HepG2 (cell line): ENCODE results near the gene ARHGEF38. TPM values are rescaled to one million over a fixed set of nuclear protein-coding genes. Genes with fewer than 3 reads are reported as not detected.

Experiments used
- ATAC-seq: fragments of 200-7000 bp; cut with Tn5 transposase; 3 replicates; pipeline ENCODE4 v1.9.1; 2020; ENCODE audit warnings: mild to moderate bottlenecking, moderate library complexity
- BruUV-seq: library from RNA; stranded (reverse); fragments of 400-500 nt; replicated peaks from 2 replicates; lab custom pipeline; 2021; lab: Mats Ljungman, UMichigan
- CTCF ChIA-PET: fragments of 300-600 bp; formaldehyde crosslinking; extraction: SDS; loops from one replicate; lab custom pipeline; 2021; ENCODE audit warnings: low total read pairs, inconsistent platforms, low intra/inter-chr PET ratio; lab: Yijun Ruan, JAX
- POLR2A ChIA-PET: fragments of 350-600 bp; sonication (Branson Sonifier 250); formaldehyde crosslinking; loops from one replicate; lab custom pipeline; 2020; ENCODE audit warnings: antibody characterized with exemption, inconsistent platforms; lab: Yijun Ruan, JAX
- DNase-seq: peaks from one replicate; pipeline ENCODE4 v3.0.0-alpha.2; 2015; ENCODE audit warnings: low spot score
- FAIRE-seq: peaks from 3 replicates; lab custom pipeline; 2011; peaks lifted over from hg19 to GRCh38; lab: Jason Lieb, UNC
- H2AFZ ChIP-seq: one replicate; pipeline ENCODE4 v1.6.1; 2011; ENCODE audit warnings: low read length, inconsistent platforms
- H3K27ac ChIP-seq: fragments of 300-600 bp; 3 replicates; pipeline ENCODE4 v1.8.0; 2011; ENCODE audit warnings: mixed run types, mild to moderate bottlenecking, mixed read lengths, low read length, inconsistent platforms; ENCODE audit not compliant: insufficient read depth; ENCODE audit errors: extremely low read length
- H3K27me3 ChIP-seq, 2 experiments: fragments of 200-600 bp in 1 of 2; 2 replicates in 1 of 2; 3 replicates in 1 of 2; pipeline versions ENCODE4 v1.6.0 to v1.8.0; 2011; ENCODE audit warnings: low read length in 2 of 2, mild to moderate bottlenecking in 2 of 2, moderate library complexity in 2 of 2, inconsistent platforms in 1 of 2; ENCODE audit not compliant: insufficient read depth in 2 of 2, control insufficient read depth in 1 of 2
- H3K36me3 ChIP-seq, 2 experiments: fragments of 200-600 bp in 1 of 2; replicated peaks in 1 of 2; 2 replicates in 1 of 2; 3 replicates in 1 of 2; pipeline versions ENCODE4 v1.5.1 to v1.8.0; 2011; ENCODE audit warnings: low read length in 2 of 2, inconsistent platforms in 1 of 2; ENCODE audit not compliant: insufficient read depth in 2 of 2, control insufficient read depth in 1 of 2
- H3K4me1 ChIP-seq: 2 replicates; pipeline ENCODE4 v1.5.1; 2012; ENCODE audit warnings: low read length, inconsistent platforms; ENCODE audit not compliant: insufficient read depth
- H3K4me2 ChIP-seq: 2 replicates; pipeline ENCODE4 v1.6.0; 2011; ENCODE audit warnings: low read depth, low read length, inconsistent platforms
- H3K4me3 ChIP-seq, 3 experiments: fragments of 200-600 bp in 1 of 3; sonication (generic), shearing (Covaris generic) in 1 of 3; replicated peaks in 1 of 3; 2 replicates each; pipeline ENCODE4 v1.5.1; 2011 to 2016; ENCODE audit warnings: low read length in 3 of 3, inconsistent platforms in 2 of 3, low read depth in 2 of 3, mild to moderate bottlenecking in 2 of 3, control low read depth in 1 of 3, mixed read lengths in 1 of 3; ENCODE audit not compliant: insufficient read depth in 1 of 3
- H3K79me2 ChIP-seq: one replicate; pipeline ENCODE4 v1.6.1; 2011; ENCODE audit warnings: low read length, inconsistent platforms; ENCODE audit not compliant: insufficient read depth
- H3K9ac ChIP-seq: 2 replicates; pipeline ENCODE4 v1.6.0; 2011; ENCODE audit warnings: mild to moderate bottlenecking, low read depth, low read length, inconsistent platforms; ENCODE audit not compliant: insufficient read depth
- H3K9me3 ChIP-seq: 2 replicates; pipeline ENCODE4 v1.5.1; 2012; ENCODE audit warnings: mild to moderate bottlenecking, low read length
- H4K20me1 ChIP-seq: 2 replicates; pipeline ENCODE4 v1.6.0; 2011; ENCODE audit warnings: inconsistent platforms, mild to moderate bottlenecking, low read length, moderate library complexity; ENCODE audit not compliant: insufficient read depth
- ATF3 ChIP-seq: sonication (generic); formaldehyde crosslinking; IDR thresholded peaks from 2 replicates; pipeline ENCODE4 v1.4.0; 2020; ENCODE audit warnings: missing genetic modification reagents
- ATM ChIP-seq: fragments of 450-650 bp; IDR thresholded peaks from 2 replicates; pipeline ENCODE4 v1.7.1; 2017; ENCODE audit warnings: mild to moderate bottlenecking, borderline replicate concordance
- HNF4G ChIP-seq, 2 experiments: sonication (generic) in 1 of 2; formaldehyde crosslinking in 1 of 2; IDR thresholded peaks; 2 replicates each; pipeline versions ENCODE4 v1.4.0 to v1.6.1; 2011 to 2020; ENCODE audit warnings: borderline replicate concordance in 2 of 2, low read depth in 2 of 2, mild to moderate bottlenecking in 2 of 2, low read length in 1 of 2, missing genetic modification reagents in 1 of 2, moderate library complexity in 1 of 2
- LCORL ChIP-seq, 2 experiments: fragments of 450-650 bp in 1 of 2; sonication (generic) in 1 of 2; formaldehyde crosslinking in 1 of 2; IDR thresholded peaks; 2 replicates each; pipeline versions ENCODE4 v1.5.0 to v1.6.1; 2017 to 2020; ENCODE audit warnings: antibody characterized with exemption in 1 of 2, missing genetic modification reagents in 1 of 2
- NKX3-1 ChIP-seq: sonication (generic); formaldehyde crosslinking; IDR thresholded peaks from 2 replicates; pipeline ENCODE4 v1.5.0; 2020; ENCODE audit warnings: missing genetic modification reagents
- PAXIP1 ChIP-seq: sonication (generic); formaldehyde crosslinking; conservative IDR thresholded peaks from 2 replicates; pipeline ENCODE4 v1.4.0; 2020; ENCODE audit warnings: mild to moderate bottlenecking, missing genetic modification reagents, moderate library complexity
- RBAK ChIP-seq: sonication (generic); formaldehyde crosslinking; IDR thresholded peaks from 2 replicates; pipeline ENCODE4 v1.5.1; 2020; ENCODE audit warnings: mild to moderate bottlenecking, missing genetic modification reagents
- RFX5 ChIP-seq: IDR thresholded peaks from 2 replicates; pipeline ENCODE4 v1.6.1; 2011; ENCODE audit warnings: low read depth, low read length, improper control_type of control experiment
- SIX1 ChIP-seq: sonication (generic); formaldehyde crosslinking; IDR thresholded peaks from 2 replicates; pipeline ENCODE4 v1.4.0; 2020; ENCODE audit warnings: missing genetic modification reagents, borderline replicate concordance
- SRY ChIP-seq: sonication (generic); formaldehyde crosslinking; IDR thresholded peaks from 2 replicates; pipeline ENCODE4 v1.8.0; 2022; ENCODE audit warnings: mild to moderate bottlenecking, missing genetic modification reagents
- TRIM24 ChIP-seq: sonication (generic); formaldehyde crosslinking; IDR thresholded peaks from 2 replicates; pipeline ENCODE4 v1.8.0; 2022; ENCODE audit warnings: mild to moderate bottlenecking, missing genetic modification reagents
- ZNF143 ChIP-seq: sonication (generic); formaldehyde crosslinking; IDR thresholded peaks from 2 replicates; pipeline ENCODE4 v1.4.0; 2020; ENCODE audit warnings: missing genetic modification reagents
- ZNF326 ChIP-seq: sonication (generic); formaldehyde crosslinking; IDR thresholded peaks from 2 replicates; pipeline ENCODE4 v1.4.0; 2020; ENCODE audit warnings: missing genetic modification reagents, borderline replicate concordance
- ZNF34 ChIP-seq: sonication (generic); formaldehyde crosslinking; IDR thresholded peaks from 2 replicates; pipeline ENCODE4 v1.4.0; 2020; ENCODE audit warnings: mild to moderate bottlenecking, missing genetic modification reagents, borderline replicate concordance
- ZNF777 ChIP-seq: sonication (generic); formaldehyde crosslinking; IDR thresholded peaks from 2 replicates; pipeline ENCODE4 v1.4.0; 2020; ENCODE audit warnings: missing genetic modification reagents
- WGBS: methylation state at CpG from one replicate; pipeline ENCODE4 v1.1.6; 2017; ENCODE audit warnings: low lambda C conversion rate; 5-methylcytosine and 5-hydroxymethylcytosine counted together
- in situ Hi-C: cut with HindIII; loops from 2 replicates; pipeline ENCODE4 v1.10.0; 2017; ENCODE audit warnings: low pct_unique_long_range_greater_than_20kb; ENCODE audit not compliant: extremely low pct_ligation_motif_present
- intact Hi-C: fragments of 100-400 bp; cut with micrococcal nuclease; formaldehyde crosslinking; loops from one replicate; pipeline ENCODE4 v1.10.0; 2022; ENCODE audit not compliant: unreplicated experiment
- polyA plus RNA-seq, 8 experiments: library from polyadenylated mRNA; depleted of rRNA in 3 of 8; stranded (reverse) in 7 of 8; unstranded in 1 of 8; fragments of >200 nt; fragmentation: Illumina TruSeq in 4 of 8; extraction: Trizol in 4 of 8; gene quantifications; 2 replicates each; pipeline versions ENCODE4 v1.2.1 to v1.2.3, GENCODE V29; 2011 to 2016; ENCODE audit warnings: low read depth in 4 of 8, missing spikeins in 1 of 8, mixed read lengths in 1 of 8; ENCODE audit not compliant: insufficient read depth in 1 of 8
- total RNA-seq, 5 experiments: library from RNA; depleted of rRNA; stranded (reverse); fragments of >200 nt; fragmentation: Illumina TruSeq; extraction: Trizol; gene quantifications; 2 replicates each; pipeline ENCODE4 v1.2.3, GENCODE V29; 2016; ENCODE audit warnings: low read depth in 1 of 5

ARHGEF38 gene
- total and polyA plus RNA-seq, 2 of the 13 experiments (the other 11 are each of a cell fraction or from before 2014, with no cell fraction given), result not detected

GRCh38 chr4:105645440-105645839, 93.0 kb downstream of the ARHGEF38 start:
- no peaks in the 10 kb centered on the region for H4K20me1 ChIP-seq
- no peak overlapping the region for H3K4me3 ChIP-seq
- no TSS peak for BruUV-seq
- H2AFZ ChIP-seq, result no peak overlapping the region
- 9% methylated on average over 1 of the region's 1 CpG for WGBS
- POLR2A ChIA-PET, result no interaction called here
- ATAC-seq (no peak), FAIRE-seq (no peak), DNase-seq (no peak)
- no peaks in the 10 kb centered on the region for H3K9me3 ChIP-seq
- no peak overlapping the region for H3K9ac ChIP-seq
- in situ Hi-C loops (no loop called here), intact Hi-C loops (no loop called here)
- no peaks in the 10 kb centered on the region for H3K79me2 ChIP-seq
- CTCF ChIA-PET, result no interaction called here
- no peaks in the 10 kb centered on the region for H3K36me3 ChIP-seq
- no peak overlapping the region for H3K4me2 ChIP-seq
- H3K27ac ChIP-seq, result no peak overlapping the region
- no peak for TF ChIP-seq RBAK (CRISPR knock-in tag)
- no peak for TF ChIP-seq NKX3-1 (CRISPR knock-in tag)
- no peak for TF ChIP-seq SRY (CRISPR knock-in tag)
- TF ChIP-seq RFX5, result no peak
- no peak for TF ChIP-seq ATM
- TF ChIP-seq ZNF143, result no peak
- no peak for TF ChIP-seq SIX1 (CRISPR knock-in tag)
- H3K4me1 ChIP-seq, result no peaks in the 10 kb centered on the region
- H3K27me3 ChIP-seq, result no peaks in the 10 kb centered on the region

GRCh38 chr4:105650190-105650589, 97.8 kb downstream of the ARHGEF38 start:
- H3K9me3 ChIP-seq, result no peaks in the 10 kb centered on the region
- no peak overlapping the region for H3K4me2 ChIP-seq
- no peaks in the 10 kb centered on the region for H3K4me1 ChIP-seq
- no peaks in the 10 kb centered on the region for H3K79me2 ChIP-seq
- H3K4me3 ChIP-seq, result no peak overlapping the region
- no peak overlapping the region for H3K9ac ChIP-seq
- POLR2A ChIA-PET, result no interaction called here
- ATAC-seq (no peak), DNase-seq (no peak), FAIRE-seq (no peak)
- TF ChIP-seq ZNF34 (no peak), HNF4G (IDR thresholded peaks at IDR 0.05; ENCODE audit: borderline replicate concordance, low read depth, low read length) (no peak), HNF4G (CRISPR knock-in tag; IDR thresholded peaks at IDR 0.05; ENCODE audit: borderline replicate concordance, low read depth) (no peak), ATF3 (CRISPR knock-in tag) (no peak), PAXIP1 (CRISPR knock-in tag) (no peak), LCORL (IDR thresholded peaks at IDR 0.05) (no peak), LCORL (CRISPR knock-in tag; IDR thresholded peaks at IDR 0.05) (no peak), TRIM24 (CRISPR knock-in tag) (no peak), ZNF326 (CRISPR knock-in tag) (no peak), ZNF777 (no peak)
- CTCF ChIA-PET, result no interaction called here
- no peaks in the 10 kb centered on the region for H4K20me1 ChIP-seq
- H3K27me3 ChIP-seq, result no peaks in the 10 kb centered on the region
- intact Hi-C loops (no loop called here), in situ Hi-C loops (no loop called here)
- H2AFZ ChIP-seq, result no peak overlapping the region
- BruUV-seq, result no TSS peak
- H3K36me3 ChIP-seq, result no peaks in the 10 kb centered on the region
- 0% methylated on average over 1 of the region's 1 CpG for WGBS
- H3K27ac ChIP-seq, result no peak overlapping the region
